ENCODE measurements around the gene FAM228B. TPM values are rescaled to one million over a fixed set of nuclear protein-coding genes. Genes with fewer than 3 reads are reported as not detected.

FAM228B gene
- total and polyA plus RNA-seq, 3 experiments from 2014 or later: 4.3 to 9.2 (median 6.0) TPM

DNA sequence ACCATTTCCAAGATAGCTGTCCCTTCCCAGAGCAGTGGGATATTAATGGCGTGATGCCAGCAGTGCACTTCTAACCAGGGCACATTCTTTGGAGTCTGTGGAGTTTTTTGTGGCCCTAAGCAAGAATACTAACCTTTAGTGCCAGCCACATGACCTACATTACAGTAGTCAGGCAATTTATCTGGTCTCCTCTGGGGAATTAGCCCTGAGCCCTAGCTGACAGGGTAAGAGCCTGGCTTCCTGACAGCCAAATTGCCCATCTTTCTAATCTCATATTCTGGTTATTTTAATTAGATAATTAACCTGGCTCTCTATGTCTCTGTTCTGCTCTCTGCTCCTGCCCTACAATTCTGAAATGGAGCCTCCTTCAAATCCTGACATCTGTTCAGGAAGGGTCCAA, 5.4 kb upstream of the FAM228B start:
- no peak for DNase-seq
- H3K9me3 ChIP-seq (ENCODE audit: low read length): no peaks in the 10 kb centered on the region
- H3K4me1 ChIP-seq (ENCODE audit: insufficient read depth, low read length): peaks cover 5% of the 10 kb centered on the region
- H3K36me3 Mint-ChIP-seq: peaks cover 0 to 7% (median under 1%) of the 10 kb centered on the region in 3 donors
- H3K36me3 ChIP-seq (ENCODE audit: insufficient read depth, low read length): no peaks in the 10 kb centered on the region
- POLR2A ChIA-PET: no interaction called here
- H3K27me3 ChIP-seq (ENCODE audit: insufficient read depth, low read length, poor library complexity, severe bottlenecking): no peaks in the 10 kb centered on the region
- peaks cover 3 to 7% (median 7%) of the 10 kb centered on the region in 3 donors for H3K4me1 Mint-ChIP-seq
- CTCF ChIA-PET: no interaction called here
- no peaks in the 10 kb centered on the region for H3K27me3 Mint-ChIP-seq
- no peak overlapping the region for H3K4me3 ChIP-seq (ENCODE audit: low read length)
- no peak overlapping the region for H3K4me3 Mint-ChIP-seq
- H3K27ac Mint-ChIP-seq: peak overlapping the region in 1 of 8 donors; percentile 21
- H3K9me3 Mint-ChIP-seq: no peaks in the 10 kb centered on the region
- no peak overlapping the region for H3K27ac ChIP-seq (ENCODE audit: low read depth, low read length)

DNA sequence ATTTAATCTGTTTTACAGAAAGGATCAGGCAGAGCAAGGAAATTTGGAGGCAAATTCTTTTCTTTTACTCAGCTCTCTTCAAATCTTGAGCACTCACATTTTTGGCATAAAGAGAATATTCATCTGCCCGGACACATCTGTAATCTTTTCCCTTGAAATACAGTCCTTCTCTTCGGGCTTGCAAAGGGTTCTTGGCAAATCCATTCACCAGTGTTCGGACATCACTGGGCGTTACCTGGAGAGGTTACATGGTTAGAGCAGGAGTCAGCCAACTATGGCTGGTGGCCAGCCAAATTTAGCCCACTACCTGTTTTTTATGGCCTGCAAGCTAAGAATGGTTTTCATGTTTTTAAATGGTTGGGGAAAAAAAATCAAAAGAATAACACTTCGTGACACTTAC, 2.2 kb upstream of the FAM228B start:
- Histone ChIP-seq H3K9me3 (ENCODE audit: low read length) (no peaks in the 10 kb centered on the region), H3K36me3 (ENCODE audit: insufficient read depth, low read length) (no peaks in the 10 kb centered on the region), H3K27ac (ENCODE audit: low read depth, low read length) (no peak overlapping the region), H3K4me1 (ENCODE audit: insufficient read depth, low read length) (peaks cover 11% of the 10 kb centered on the region), H3K4me3 (ENCODE audit: low read length) (no peak overlapping the region), H3K27me3 (ENCODE audit: insufficient read depth, low read length, poor library complexity, severe bottlenecking) (no peaks in the 10 kb centered on the region)
- Mint-ChIP-seq H3K36me3 (peaks cover 0 to 1% (median 0%) of the 10 kb centered on the region in 3 donors), H3K27me3 (no peaks in the 10 kb centered on the region), H3K4me1 (peaks cover 11 to 18% (median 17%) of the 10 kb centered on the region in 3 donors), H3K9me3 (no peaks in the 10 kb centered on the region), H3K27ac (peak overlapping the region in 6 of 8 donors; percentile 19 to 57 (median 34)), H3K4me3 (peak overlapping the region in 3 of 7 donors; percentile 49 to 90 (median 49))
- ChIA-PET CTCF (interaction anchor here (1.6 kb wide), 1 partner anchor 36 kb away, joined by 4 read pairs; the partner anchor contains the start of gene TP53I3), POLR2A (no interaction called here)
- no peak for DNase-seq

DNA sequence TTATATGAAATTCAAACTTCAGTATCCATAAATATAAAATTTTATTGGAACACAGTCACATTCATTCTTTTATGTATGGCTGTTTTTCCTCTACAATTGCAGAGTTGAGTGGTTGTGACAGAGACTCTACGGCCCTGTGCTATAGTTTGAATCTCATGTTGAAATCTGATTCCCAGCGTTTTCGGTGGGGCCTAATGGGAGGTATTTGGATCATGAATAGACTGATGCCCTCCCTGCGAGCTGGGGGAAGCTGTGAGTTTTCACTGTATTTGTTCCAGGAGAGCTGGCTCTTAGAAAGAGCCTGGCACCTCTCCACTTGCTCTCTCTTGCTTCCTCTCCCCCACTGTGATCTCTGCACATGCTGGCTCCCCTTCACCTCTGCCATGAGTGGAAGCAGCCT, 1.8 kb upstream of the FAM228B start:
- H3K9me3 ChIP-seq (ENCODE audit: low read length): no peaks in the 10 kb centered on the region
- H3K27ac ChIP-seq (ENCODE audit: low read depth, low read length): no peak overlapping the region
- H3K9me3 Mint-ChIP-seq: no peaks in the 10 kb centered on the region
- H3K4me1 Mint-ChIP-seq: peaks cover 11 to 19% (median 17%) of the 10 kb centered on the region in 3 donors
- peak overlapping the region in 4 of 7 donors; percentile 8 to 90 (median 71) for H3K4me3 Mint-ChIP-seq
- no peaks in the 10 kb centered on the region for H3K27me3 ChIP-seq (ENCODE audit: insufficient read depth, low read length, poor library complexity, severe bottlenecking)
- DNase-seq: no peak
- H3K36me3 ChIP-seq (ENCODE audit: insufficient read depth, low read length): no peaks in the 10 kb centered on the region
- peak overlapping the region in 4 of 8 donors; percentile 21 to 81 (median 38) for H3K27ac Mint-ChIP-seq
- peaks cover 11% of the 10 kb centered on the region for H3K4me1 ChIP-seq (ENCODE audit: insufficient read depth, low read length)
- peaks cover 0 to 1% (median 0%) of the 10 kb centered on the region in 3 donors for H3K36me3 Mint-ChIP-seq
- no peaks in the 10 kb centered on the region for H3K27me3 Mint-ChIP-seq
- no peak overlapping the region for H3K4me3 ChIP-seq (ENCODE audit: low read length)
- CTCF ChIA-PET: interaction anchor here (1.6 kb wide), 1 partner anchor 37 kb away, joined by 4 read pairs; the partner anchor contains the start of gene TP53I3
- POLR2A ChIA-PET: interaction anchor here (1.0 to 1.9 kb wide), 2 partner anchors 43 to 45 kb away, joined by 5 read pairs; no protein-coding TSS in a partner anchor

DNA sequence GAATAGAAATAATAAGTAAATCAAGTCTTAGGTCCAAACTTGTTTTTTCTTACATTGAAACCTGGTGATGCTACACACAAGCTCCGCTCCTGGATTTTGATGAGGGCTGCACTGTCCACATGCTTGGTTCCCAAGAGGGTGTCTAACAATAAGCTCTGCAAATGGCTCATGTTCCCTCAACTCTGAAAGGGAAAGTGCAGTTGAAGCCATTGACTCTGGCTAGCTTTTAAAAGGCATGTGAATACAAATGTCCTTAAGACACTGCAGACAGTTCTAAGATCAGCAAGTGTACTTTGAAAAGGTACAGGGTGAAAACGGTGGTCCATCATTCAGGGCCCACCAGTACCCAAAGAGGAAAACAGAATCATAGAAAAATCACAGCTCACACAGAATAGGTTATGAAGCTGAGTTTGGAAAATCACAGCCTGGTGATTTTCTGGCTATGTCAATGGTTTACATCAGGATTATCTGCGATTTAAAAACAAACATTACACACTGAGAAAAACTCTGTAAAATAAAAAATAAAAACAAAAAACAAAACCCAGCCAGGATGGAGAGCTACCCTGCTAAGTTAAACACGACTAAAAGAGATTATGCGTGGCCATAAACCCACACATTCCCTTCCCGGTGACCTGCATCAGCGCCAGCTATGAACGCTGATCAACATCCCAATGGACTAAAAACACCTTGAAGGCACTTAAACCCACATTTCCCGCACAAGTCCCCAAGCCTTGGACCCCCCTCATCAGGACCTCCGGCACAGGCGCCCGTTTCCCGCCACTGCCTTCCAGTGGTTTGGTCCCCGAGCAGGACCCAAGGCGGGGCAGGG, 689 bp upstream of the FAM228B start:
- Histone ChIP-seq H3K27me3 (ENCODE audit: insufficient read depth, low read length, poor library complexity, severe bottlenecking) (no peaks in the 10 kb centered on the region), H3K9me3 (ENCODE audit: low read length) (no peaks in the 10 kb centered on the region), H3K4me1 (ENCODE audit: insufficient read depth, low read length) (peaks cover 11% of the 10 kb centered on the region), H3K4me3 (ENCODE audit: low read length) (peak overlapping the region; percentile 46), H3K27ac (ENCODE audit: low read depth, low read length) (peak overlapping the region; percentile 68), H3K36me3 (ENCODE audit: insufficient read depth, low read length) (no peaks in the 10 kb centered on the region)
- H3K27ac Mint-ChIP-seq: peak overlapping the region; percentile 40 to 91 (median 86)
- POLR2A ChIA-PET: interaction anchor here (1.0 to 1.9 kb wide), 2 partner anchors 44 to 46 kb away, joined by 5 read pairs; no protein-coding TSS in a partner anchor
- CTCF ChIA-PET: interaction anchor here (0.8 to 1.6 kb wide), 3 partner anchors 16 to 196 kb away, joined by 3 to 4 read pairs (median 3); partner anchors contain the start of genes ATAD2B and TP53I3
- peaks cover 11 to 19% (median 17%) of the 10 kb centered on the region in 3 donors for H3K4me1 Mint-ChIP-seq
- H3K27me3 Mint-ChIP-seq: no peaks in the 10 kb centered on the region
- H3K4me3 Mint-ChIP-seq: peak overlapping the region; percentile 77 to 91 (median 85)
- DNase-seq: no peak
- H3K36me3 Mint-ChIP-seq: peaks cover 0 to 1% (median 1%) of the 10 kb centered on the region in 3 donors
- no peaks in the 10 kb centered on the region for H3K9me3 Mint-ChIP-seq

DNA sequence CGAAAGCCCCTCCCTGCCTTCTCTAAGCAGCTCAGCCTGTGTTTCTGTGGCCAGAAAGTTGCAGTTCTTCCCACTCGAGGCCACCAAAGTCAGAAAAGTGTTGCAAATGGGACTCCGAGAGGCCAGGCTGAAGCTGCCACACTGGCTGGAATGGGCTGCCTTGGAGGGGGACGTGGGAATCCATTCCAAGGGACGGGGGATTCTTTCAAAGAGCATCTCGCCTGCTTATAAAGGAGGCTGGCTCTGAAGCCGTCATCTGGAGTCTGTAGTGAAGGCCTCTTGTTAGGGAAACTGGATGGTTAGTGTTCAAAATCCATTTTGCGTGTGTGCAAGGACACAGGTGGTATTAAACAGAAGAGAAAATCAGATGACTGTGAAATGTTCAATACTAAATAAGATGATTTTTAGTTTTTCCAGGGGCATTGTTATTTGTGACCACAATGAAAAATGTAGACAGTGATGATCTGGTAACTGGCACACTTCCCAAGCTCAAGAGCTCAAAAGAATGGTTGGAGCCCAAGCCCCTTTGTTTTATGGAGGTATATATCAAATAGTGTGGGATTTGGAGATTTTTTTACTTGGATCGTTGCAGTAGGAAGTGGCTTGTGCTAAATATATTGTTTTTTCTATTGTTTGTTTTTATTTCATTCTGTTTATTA, 782 bp downstream of the FAM228B start:
- H3K4me3 ChIP-seq (ENCODE audit: low read length): peak overlapping the region; percentile 76
- CTCF ChIA-PET: interaction anchor here (1.3 kb wide), 1 partner anchor 40 kb away, joined by 6 read pairs; the partner anchor contains the start of gene TP53I3

DNA sequence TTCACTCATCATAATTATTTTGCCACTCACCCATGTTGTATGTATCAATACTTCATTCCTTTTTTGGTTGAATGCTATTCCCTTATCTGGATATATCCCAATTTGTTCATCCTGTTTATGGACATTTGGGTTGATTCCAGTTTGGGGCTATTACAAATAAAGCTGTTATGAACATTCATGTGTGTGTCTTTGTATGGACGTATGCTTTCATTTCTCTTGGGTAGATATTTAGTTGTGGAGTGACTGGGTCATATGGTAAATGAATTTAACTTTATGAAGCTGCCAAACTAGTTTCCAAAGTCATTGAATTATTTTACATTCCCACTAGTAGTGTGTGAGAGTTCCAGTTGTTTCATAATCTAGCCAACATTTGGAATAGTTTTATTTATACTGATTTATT, 2.7 kb downstream of the FAM228B start:
- peaks cover 11 to 19% (median 17%) of the 10 kb centered on the region in 3 donors for H3K4me1 Mint-ChIP-seq
- no peaks in the 10 kb centered on the region for H3K36me3 ChIP-seq (ENCODE audit: insufficient read depth, low read length)
- H3K27ac ChIP-seq (ENCODE audit: low read depth, low read length): no peak overlapping the region
- H3K9me3 Mint-ChIP-seq: no peaks in the 10 kb centered on the region
- no peak overlapping the region for H3K27ac Mint-ChIP-seq
- DNase-seq: no peak
- H3K4me3 Mint-ChIP-seq: peak overlapping the region in 2 of 7 donors; percentile 24 to 79
- H3K9me3 ChIP-seq (ENCODE audit: low read length): no peaks in the 10 kb centered on the region
- no peaks in the 10 kb centered on the region for H3K27me3 Mint-ChIP-seq
- no peak overlapping the region for H3K4me3 ChIP-seq (ENCODE audit: low read length)
- CTCF ChIA-PET: interaction anchor here (1.1 kb wide), 1 partner anchor 41 kb away, joined by 3 read pairs; the partner anchor contains the start of gene TP53I3
- H3K36me3 Mint-ChIP-seq: peaks cover 0 to 4% (median 2%) of the 10 kb centered on the region in 3 donors
- H3K27me3 ChIP-seq (ENCODE audit: insufficient read depth, low read length, poor library complexity, severe bottlenecking): no peaks in the 10 kb centered on the region
- H3K4me1 ChIP-seq (ENCODE audit: insufficient read depth, low read length): peaks cover 11% of the 10 kb centered on the region
- POLR2A ChIA-PET: no interaction called here

More for the DNA sequence above, 782 bp downstream of the FAM228B start:
- Histone ChIP-seq H3K4me1 (ENCODE audit: insufficient read depth, low read length) (peaks cover 11% of the 10 kb centered on the region), H3K27ac (ENCODE audit: low read depth, low read length) (peak overlapping the region; percentile 68), H3K36me3 (ENCODE audit: insufficient read depth, low read length) (no peaks in the 10 kb centered on the region), H3K27me3 (ENCODE audit: insufficient read depth, low read length, poor library complexity, severe bottlenecking) (no peaks in the 10 kb centered on the region), H3K9me3 (ENCODE audit: low read length) (no peaks in the 10 kb centered on the region)
- no peaks in the 10 kb centered on the region for H3K9me3 Mint-ChIP-seq
- peak overlapping the region; percentile 75 to 94 (median 84) for H3K4me3 Mint-ChIP-seq
- H3K36me3 Mint-ChIP-seq: peaks cover 0 to 4% (median 2%) of the 10 kb centered on the region in 3 donors
- no peaks in the 10 kb centered on the region for H3K27me3 Mint-ChIP-seq
- no peak for DNase-seq
- POLR2A ChIA-PET: no interaction called here
- peak overlapping the region; percentile 52 to 94 (median 78) for H3K27ac Mint-ChIP-seq
- peaks cover 11 to 19% (median 17%) of the 10 kb centered on the region in 3 donors for H3K4me1 Mint-ChIP-seq

DNA sequence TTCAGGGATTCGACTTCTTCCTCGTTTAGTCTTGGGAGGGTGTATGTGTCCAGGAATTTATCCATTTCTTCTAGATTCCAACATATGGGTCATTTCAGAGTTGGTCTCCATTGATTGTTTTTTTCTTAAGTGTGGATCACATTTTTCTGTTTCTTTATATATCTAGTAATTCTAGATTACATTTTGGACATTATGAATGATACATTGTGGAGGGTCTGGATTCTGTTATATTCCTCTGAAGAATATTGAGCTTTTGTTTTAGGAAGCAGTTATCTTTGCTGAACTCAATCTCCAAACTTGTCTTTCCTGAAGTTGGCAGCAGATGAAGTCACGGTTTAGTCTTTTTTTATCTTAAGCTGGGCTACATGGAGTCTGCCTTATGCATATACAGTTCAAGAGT, 9.3 kb downstream of the FAM228B start:
- Histone ChIP-seq H3K27ac (ENCODE audit: low read depth, low read length) (no peak overlapping the region), H3K4me1 (ENCODE audit: insufficient read depth, low read length) (no peaks in the 10 kb centered on the region), H3K9me3 (ENCODE audit: low read length) (no peaks in the 10 kb centered on the region), H3K4me3 (ENCODE audit: low read length) (no peak overlapping the region), H3K36me3 (ENCODE audit: insufficient read depth, low read length) (no peaks in the 10 kb centered on the region), H3K27me3 (ENCODE audit: insufficient read depth, low read length, poor library complexity, severe bottlenecking) (no peaks in the 10 kb centered on the region)
- H3K4me3 Mint-ChIP-seq: no peak overlapping the region
- H3K36me3 Mint-ChIP-seq: peaks cover 3 to 25% (median 6%) of the 10 kb centered on the region in 3 donors
- no peak overlapping the region for H3K27ac Mint-ChIP-seq
- no peak for DNase-seq
- peaks cover 0 to 10% (median 7%) of the 10 kb centered on the region in 5 donors for H3K9me3 Mint-ChIP-seq
- ChIA-PET POLR2A (interaction anchor here (0.6 kb wide), 2 partner anchors 11 to 21 kb away, joined by 3 read pairs; no protein-coding TSS in a partner anchor), CTCF (no interaction called here)
- H3K27me3 Mint-ChIP-seq: no peaks in the 10 kb centered on the region
- no peaks in the 10 kb centered on the region for H3K4me1 Mint-ChIP-seq
